AG08395 (cell line): Measurements from ENCODE around the gene CEP41.
A peak's percentile ranks its signal among the peaks of the same experiment; 100 is the strongest.

ENCODE experiments used
- DNase-seq: peaks from one replicate; pipeline ENCODE4 v3.0.0; 2012; ENCODE audit warnings: mixed read lengths, low spot score

Gene CEP41

DNA sequence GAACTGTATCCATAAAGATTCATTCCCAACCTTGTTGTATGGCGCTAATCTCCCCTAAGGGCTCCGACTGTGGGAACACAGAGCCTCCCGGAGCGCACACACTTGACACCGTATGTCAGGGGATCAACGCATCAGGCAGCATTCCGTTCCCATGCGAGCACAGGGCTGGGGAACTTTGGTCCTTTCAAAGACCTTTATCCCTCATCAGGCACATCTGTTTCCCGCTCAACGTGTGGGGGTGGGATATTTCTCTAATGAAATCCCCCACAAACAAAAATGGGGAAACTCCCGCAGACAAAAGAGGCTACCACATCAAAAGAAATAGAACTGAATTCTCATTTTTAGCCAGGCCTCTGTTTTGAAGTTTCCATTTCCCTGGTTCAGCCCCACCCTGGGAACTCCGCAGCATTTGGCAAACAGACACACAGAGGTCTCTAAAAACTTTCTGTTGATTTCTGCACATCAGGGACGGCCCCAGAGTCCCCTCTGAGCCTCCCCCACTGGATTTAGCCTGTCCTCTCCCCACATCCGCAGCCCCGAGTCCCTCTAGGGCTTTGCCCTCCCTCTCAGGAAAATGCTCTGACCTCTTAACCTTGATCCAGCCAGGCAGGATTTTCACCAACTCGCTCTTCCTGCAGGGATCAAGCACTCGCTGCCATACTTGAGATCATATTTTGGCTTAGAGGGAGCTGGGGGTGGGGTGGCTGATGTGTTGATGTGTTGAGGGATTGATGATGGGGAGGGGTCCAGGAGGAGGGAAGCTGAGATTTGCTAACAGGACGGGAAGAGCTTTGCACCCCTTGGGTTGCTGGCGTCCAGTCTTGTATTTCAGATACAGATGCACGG is 89.6 kb downstream of the CEP41 start:
- DNase-seq = no peak

DNA sequence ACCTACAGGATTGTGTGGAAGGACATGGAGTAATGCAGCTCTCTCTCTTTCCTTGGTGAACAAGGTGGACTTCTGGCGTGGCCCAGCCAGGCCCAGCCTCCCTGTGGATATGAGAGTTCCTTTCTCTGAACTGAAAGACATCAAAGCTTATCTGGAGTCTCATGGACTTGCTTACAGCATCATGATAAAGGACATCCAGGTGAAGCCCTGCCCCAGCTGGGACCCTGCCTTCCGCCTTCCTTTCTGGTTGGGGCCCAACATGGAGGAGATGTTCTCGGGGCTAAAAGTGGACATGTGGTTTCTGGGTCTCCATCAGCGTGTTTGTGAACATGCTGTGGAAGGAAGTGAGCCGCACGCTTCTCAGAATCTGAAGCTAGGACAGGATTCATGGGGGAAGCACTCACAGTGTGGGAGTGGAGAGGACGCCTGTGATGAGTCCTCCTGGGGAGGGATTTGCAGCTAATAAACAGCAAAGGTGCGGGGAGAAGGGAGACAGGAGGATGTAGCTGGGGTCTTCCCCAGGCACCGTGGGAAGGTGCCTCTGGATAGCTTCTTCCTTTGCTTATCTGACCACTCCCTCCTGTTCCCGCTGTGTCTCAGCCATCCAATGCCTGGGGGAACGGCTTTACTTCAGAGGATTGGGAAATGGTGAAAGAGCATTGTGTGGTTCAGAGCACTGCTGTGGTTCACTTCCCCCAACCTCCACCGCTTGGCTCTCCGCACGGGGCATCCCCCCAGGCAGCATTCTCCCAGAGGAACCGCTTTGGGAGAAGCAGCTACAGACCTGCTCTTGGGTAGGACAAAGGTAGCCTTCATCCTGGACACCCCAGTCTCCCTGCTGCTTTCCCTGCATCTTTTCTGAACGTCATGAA is 90.7 kb downstream of the CEP41 start:
- peak; percentile 23 for DNase-seq

DNA sequence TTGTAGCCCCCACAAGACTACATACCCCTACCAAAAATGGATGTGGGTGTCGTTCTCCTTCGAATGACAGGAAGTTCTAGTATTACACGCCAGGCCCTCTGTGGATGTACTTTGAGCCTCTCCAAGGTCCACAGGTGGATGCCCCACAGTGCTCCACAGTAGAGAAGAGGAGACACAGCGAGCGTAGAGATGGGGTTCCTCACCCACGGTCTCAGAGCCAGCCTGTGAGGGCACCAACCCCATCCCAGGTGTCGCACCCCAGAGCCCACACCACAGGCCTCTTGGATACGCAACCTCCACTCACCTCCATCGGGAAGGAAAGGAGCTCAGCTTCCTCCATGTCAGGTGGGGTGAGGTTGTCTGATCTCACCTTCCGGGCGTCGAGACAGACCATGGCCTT is 93.9 kb downstream of the CEP41 start:
- DNase-seq = no peak

DNA sequence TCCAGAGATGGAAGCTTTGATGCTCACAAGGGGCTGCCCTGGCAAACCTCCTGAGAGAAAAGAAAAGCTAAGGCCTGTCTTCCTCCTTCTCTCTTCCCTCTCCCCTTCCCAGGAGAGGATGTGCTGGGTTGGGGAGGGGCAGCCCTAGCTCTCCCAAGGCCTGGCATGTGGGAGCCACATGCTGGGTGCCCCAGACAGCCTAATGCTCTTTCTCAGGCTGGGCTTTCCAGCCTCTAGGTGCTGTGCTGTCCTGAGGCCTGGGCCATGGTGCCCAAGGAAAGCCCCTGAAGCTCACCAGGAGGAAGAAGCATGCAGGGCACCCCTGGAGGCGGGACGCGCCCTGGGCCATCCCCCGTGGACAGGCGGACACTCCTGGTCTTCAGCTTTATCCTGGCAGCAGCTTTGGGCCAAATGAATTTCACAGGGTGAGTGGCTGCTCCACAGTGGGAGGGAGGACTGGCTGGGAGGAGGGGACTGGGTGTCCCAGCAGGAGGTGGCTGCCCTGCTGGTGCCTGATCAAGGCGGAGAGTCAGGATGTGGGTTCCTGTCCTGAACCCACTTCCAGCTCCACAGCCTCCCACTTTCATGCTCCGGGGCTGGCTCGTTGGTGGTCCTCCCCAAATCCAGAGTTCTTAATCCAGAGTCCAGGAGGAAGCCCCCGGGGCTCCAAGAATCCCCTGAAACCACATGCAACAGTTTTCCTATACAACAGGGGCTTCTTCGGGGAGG is 94.5 kb downstream of the CEP41 start:
- DNase-seq = no peak

DNA sequence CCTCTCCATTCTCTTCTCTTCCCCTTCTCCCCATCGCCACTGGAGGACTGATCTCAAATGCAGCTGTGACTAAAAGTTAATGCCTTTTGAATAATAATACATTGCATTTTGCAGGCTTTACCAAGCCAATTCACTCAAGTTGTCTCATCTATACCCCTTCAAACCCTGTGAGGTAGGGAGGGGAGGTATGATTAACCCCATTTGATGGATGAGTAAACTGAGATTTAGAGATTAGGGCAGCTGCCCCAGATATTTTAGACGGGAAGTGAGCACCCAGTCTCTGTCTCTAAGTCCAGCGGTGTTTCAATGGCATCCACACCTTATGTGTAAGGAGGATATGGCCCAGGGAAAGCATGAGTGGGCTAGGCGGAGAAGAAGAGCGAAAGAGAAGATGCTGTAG is 95.1 kb downstream of the CEP41 start:
- DNase-seq = no peak

DNA sequence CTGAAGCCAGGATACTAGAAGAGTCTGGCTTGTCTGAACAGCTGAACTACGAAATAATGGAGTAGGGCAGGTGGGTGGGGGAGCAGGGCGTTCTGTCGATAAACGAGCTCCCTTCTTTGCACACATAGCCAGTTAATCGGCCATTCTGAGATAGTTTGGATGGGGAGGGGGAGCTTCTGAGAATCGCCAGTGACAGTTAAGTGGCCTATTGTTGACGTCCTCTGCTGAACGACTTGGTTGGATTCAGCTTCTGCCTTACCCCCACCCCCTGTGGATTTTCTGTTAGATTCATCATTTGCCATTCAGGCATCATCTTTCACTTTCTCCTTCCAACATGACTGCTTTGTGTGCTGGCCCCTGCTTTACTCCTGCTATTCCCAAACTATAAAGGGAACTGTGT is 95.7 kb downstream of the CEP41 start:
- DNase-seq = no peak

DNA sequence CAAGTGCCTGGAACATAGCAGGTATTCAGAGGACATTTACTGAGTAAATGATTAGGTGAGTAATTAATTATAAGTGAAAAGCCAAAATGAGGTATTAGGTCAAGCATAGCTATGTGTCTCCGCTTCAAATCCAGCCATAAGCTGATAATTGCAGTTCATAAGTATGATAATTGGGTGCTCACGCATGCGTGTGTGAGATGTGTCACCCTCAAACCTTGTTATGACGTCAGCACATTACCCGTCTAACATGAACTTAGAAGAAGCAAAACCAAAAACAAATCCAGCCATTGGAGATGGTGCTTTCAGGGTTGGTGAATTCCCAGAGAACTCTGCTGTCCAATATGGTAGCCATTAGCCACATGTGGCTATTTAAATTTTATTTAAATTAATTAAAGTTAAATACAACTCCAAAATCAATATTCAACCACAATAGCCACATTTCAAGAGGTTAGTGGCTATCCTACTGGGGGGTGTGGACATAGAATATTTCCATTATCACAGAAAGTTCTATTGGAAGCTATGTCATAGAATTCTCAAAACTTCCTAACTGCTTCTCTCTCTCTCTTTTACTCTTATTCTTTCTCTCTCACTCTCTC is 96.4 kb downstream of the CEP41 start, which contains the start of gene CPA5:
Gene CPA5 (plus strand): TSS at position 546 of the 596 bp plus-strand sequence. CDS start 1,670 bp downstream, outside the sequence.
- no peak for DNase-seq
